ENCODE measurements around the gene F8.

Gene F8

DNA sequence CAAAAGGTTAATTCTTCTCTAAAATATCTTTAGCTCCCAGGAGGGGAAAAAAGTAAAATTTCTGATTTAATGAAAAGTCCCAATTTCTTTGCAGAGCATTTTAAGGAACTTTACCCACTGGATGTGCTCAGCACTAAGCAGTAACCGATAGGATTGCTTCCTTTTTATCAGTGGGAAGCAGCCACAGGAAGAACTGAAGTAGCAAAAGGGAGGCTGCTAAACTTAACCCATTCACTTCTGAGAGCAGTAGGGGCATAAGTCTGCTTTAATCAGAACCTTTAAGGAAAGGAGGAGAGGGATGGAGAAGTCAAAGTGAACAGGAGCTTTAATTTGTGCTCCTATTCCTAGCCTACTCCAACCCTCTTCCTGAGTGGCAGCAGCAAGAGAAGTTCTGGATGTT, at the start of gene F8:
TSS of gene F8 (minus strand) at position 139 of the 400 bp plus-strand sequence. CDS start 171 bp downstream, outside the sequence.
- Histone ChIP-seq H3K9me3 (replicated peaks in 1 of 11) (no peaks in the 10 kb centered on the region; a peak in 2 of 22 replicates), H3K4me3 (no peak within 1 kb of the TSS), H3K27me3 (peaks cover 58 to 78% (median 69%) of the 10 kb centered on the region in 11 experiments), H4K20me1 (no peaks in the 10 kb centered on the region), H3K4me1 (peaks cover 0 to 15% (median 0%) of the 10 kb centered on the region in 10 experiments; a peak in 6 of 20 replicates), H3K9ac (no peak within 1 kb of the TSS), H3K4me2 (peak within 1 kb of the TSS in 4 of 11 experiments; percentile 15 to 42 (median 37); a peak in 6 of 22 replicates), H3K36me3 (no peaks in the 10 kb centered on the region), H3K27ac (no peak within 1 kb of the TSS)
- TF ChIP-seq Cebpa-rat (IDR thresholded peaks at IDR 0.05) = no peak

GRCh38 chrX:155071694-155072280, 49.3 kb upstream of the F8 start:
- peaks cover 44 to 92% (median 81%) of the 10 kb centered on the region in 11 experiments for H3K27me3 ChIP-seq
- peaks cover 25 to 40% (median 28%) of the 10 kb centered on the region in 10 experiments for H3K4me1 ChIP-seq
- H3K4me3 ChIP-seq = peak overlapping the region; percentile 61 to 75 (median 72)
- TF ChIP-seq Cebpa-rat (IDR thresholded peaks at IDR 0.05) = no peak
- peak overlapping the region; percentile 73 to 87 (median 84) for H3K27ac ChIP-seq
- H3K9ac ChIP-seq = peak overlapping the region; percentile 82 to 90 (median 85)
- H3K9me3 ChIP-seq (replicated peaks in 1 of 11) = peaks cover 0 to 3% (median 0%) of the 10 kb centered on the region in 11 experiments; a peak in 1 of 22 replicates
- H3K4me2 ChIP-seq = peak overlapping the region; percentile 60 to 82 (median 74)
- peaks cover 13 to 31% (median 17%) of the 10 kb centered on the region in 11 experiments; a peak in 18 of 22 replicates for H3K36me3 ChIP-seq
- H4K20me1 ChIP-seq = peaks cover 0 to 26% (median 4%) of the 10 kb centered on the region in 11 experiments; a peak in 8 of 22 replicates

DNA sequence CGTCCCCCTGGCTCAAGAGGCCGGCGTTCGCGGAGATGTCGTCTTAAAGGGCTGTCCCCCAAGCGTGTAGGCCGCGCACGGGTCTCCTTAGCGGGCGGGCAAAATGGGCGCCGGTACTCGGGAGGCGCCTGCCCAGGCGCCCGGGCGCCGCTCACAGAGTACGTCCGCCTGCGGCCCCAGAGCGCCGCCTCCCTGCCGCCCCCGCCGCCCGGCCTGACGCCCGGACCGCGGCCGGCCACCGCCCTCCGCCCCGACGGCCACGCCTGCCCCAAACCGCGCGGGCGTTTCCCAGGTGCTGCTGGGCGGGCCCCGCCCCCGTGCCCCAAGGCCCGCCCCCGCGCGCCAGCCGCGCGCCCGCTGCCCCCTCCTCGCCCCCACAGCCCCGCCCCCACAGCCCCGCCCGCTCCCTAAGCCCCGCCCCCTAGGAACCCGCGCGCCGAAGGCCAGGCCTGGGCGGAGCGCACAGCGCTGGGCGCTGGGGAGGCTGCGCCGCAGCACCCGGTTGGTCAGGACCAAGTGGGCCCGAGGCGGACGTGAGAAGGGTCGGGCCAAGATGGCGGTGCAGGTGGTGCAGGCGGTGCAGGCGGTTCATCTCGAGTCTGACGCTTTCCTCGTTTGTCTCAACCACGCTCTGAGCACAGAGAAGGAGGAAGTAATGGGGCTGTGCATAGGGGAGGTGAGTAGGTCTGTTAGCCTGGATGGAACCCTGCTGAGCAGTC, 48.6 kb upstream of the F8 start, which contains the start of the genes BRCC3, CMC4 and MTCP1:
TSS of gene BRCC3 (plus strand) at position 534 of the 719 bp plus-strand sequence. CDS start at position 554, 20 bp downstream.
TSS of gene CMC4 (minus strand) at position 162 of the 719 bp plus-strand sequence. CDS start 7,113 bp downstream, outside the sequence.
TSS of gene MTCP1 (minus strand) at position 162 of the 719 bp plus-strand sequence. CDS start 5,126 bp downstream, outside the sequence.
- peak within 1 kb of the TSS; percentile 73 to 91 (median 87) for H3K27ac ChIP-seq
- peaks cover 45 to 92% (median 81%) of the 10 kb centered on the region in 11 experiments for H3K27me3 ChIP-seq
- H3K9me3 ChIP-seq (replicated peaks in 1 of 11) = peaks cover 0 to 3% (median 0%) of the 10 kb centered on the region in 11 experiments; a peak in 1 of 22 replicates
- peaks cover 6 to 26% (median 12%) of the 10 kb centered on the region in 11 experiments; a peak in 17 of 22 replicates for H3K36me3 ChIP-seq
- no peak for TF ChIP-seq Cebpa-rat (IDR thresholded peaks at IDR 0.05)
- peak within 1 kb of the TSS; percentile 82 to 91 (median 87) for H3K9ac ChIP-seq
- H3K4me1 ChIP-seq = peaks cover 25 to 40% (median 28%) of the 10 kb centered on the region in 10 experiments
- peaks cover 0 to 30% (median 6%) of the 10 kb centered on the region in 11 experiments; a peak in 9 of 22 replicates for H4K20me1 ChIP-seq
- peak within 1 kb of the TSS; percentile 60 to 82 (median 75) for H3K4me2 ChIP-seq
- peak within 1 kb of the TSS; percentile 61 to 75 (median 72) for H3K4me3 ChIP-seq

- TF ChIP-seq Cebpa-rat (IDR thresholded peaks at IDR 0.05) = no peak
- Histone ChIP-seq H3K4me2 (peak overlapping the region; percentile 42 to 81 (median 70)), H3K9ac (peak overlapping the region; percentile 79 to 91 (median 87)), H3K4me1 (peaks cover 25 to 40% (median 28%) of the 10 kb centered on the region in 10 experiments), H3K27me3 (peaks cover 45 to 92% (median 81%) of the 10 kb centered on the region in 11 experiments), H3K4me3 (peak overlapping the region; percentile 58 to 75 (median 72)), H3K27ac (peak overlapping the region; percentile 71 to 91 (median 87)), H3K9me3 (replicated peaks in 1 of 11) (peaks cover 0 to 3% (median 0%) of the 10 kb centered on the region in 11 experiments; a peak in 1 of 22 replicates), H4K20me1 (peaks cover 0 to 34% (median 6%) of the 10 kb centered on the region in 11 experiments; a peak in 9 of 22 replicates), H3K36me3 (peaks cover 1 to 20% (median 7%) of the 10 kb centered on the region in 11 experiments; a peak in 17 of 22 replicates)
Observed at GRCh38 chrX:155070663-155070974, 48.1 kb upstream of the F8 start.

- H3K4me2 ChIP-seq = peak overlapping the region; percentile 42 to 81 (median 70)
- peak overlapping the region; percentile 71 to 91 (median 87); a peak in 20 of 22 replicates for H3K27ac ChIP-seq
- H3K27me3 ChIP-seq = peaks cover 45 to 92% (median 81%) of the 10 kb centered on the region in 11 experiments
- no peak for TF ChIP-seq Cebpa-rat (IDR thresholded peaks at IDR 0.05)
- peaks cover 0 to 29% (median 6%) of the 10 kb centered on the region in 11 experiments; a peak in 10 of 22 replicates for H4K20me1 ChIP-seq
- H3K4me3 ChIP-seq = peak overlapping the region; percentile 58 to 75 (median 72)
- peaks cover 25 to 40% (median 28%) of the 10 kb centered on the region in 10 experiments for H3K4me1 ChIP-seq
- H3K9me3 ChIP-seq (replicated peaks in 1 of 11) = peaks cover 0 to 3% (median 0%) of the 10 kb centered on the region in 11 experiments; a peak in 1 of 22 replicates
- H3K36me3 ChIP-seq = peaks cover 0 to 15% (median 1%) of the 10 kb centered on the region in 11 experiments; a peak in 11 of 22 replicates
- peak overlapping the region; percentile 79 to 91 (median 87) for H3K9ac ChIP-seq
Observed at GRCh38 chrX:155070038-155070437, 47.5 kb upstream of the F8 start.

DNA sequence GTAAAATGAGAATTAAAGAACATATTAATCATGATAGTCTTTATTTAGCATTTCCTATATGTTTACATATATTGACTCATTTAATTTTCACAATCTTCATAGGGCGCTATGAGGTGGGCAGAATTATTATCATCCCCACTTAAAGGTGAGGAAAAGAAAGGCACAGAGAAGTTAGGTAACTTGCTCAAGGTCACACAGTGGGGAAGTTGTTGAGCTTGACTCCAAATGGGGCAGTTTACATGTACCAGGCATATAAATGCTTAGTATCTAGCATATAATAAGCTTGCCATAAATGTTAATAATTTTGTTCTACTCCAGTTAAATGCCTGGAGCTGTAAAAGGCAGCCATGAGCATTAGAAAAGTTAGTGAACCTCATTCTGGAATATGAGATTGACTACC, 46.9 kb upstream of the F8 start:
- Histone ChIP-seq H3K9ac (peak overlapping the region in 10 of 11 experiments; percentile 79 to 91 (median 88); a peak in 15 of 22 replicates), H4K20me1 (peaks cover 0 to 33% (median 6%) of the 10 kb centered on the region in 11 experiments; a peak in 10 of 22 replicates), H3K9me3 (replicated peaks in 1 of 11) (peaks cover 0 to 3% (median 0%) of the 10 kb centered on the region in 11 experiments; a peak in 1 of 22 replicates), H3K36me3 (peaks cover 0 to 12% (median 0%) of the 10 kb centered on the region in 11 experiments; a peak in 8 of 22 replicates), H3K4me2 (peak overlapping the region; percentile 42 to 81 (median 70); a peak in 21 of 22 replicates), H3K27me3 (peaks cover 48 to 92% (median 84%) of the 10 kb centered on the region in 11 experiments), H3K4me3 (peak overlapping the region in 9 of 10 experiments; percentile 59 to 75 (median 72); a peak in 16 of 20 replicates), H3K4me1 (peaks cover 25 to 40% (median 28%) of the 10 kb centered on the region in 10 experiments), H3K27ac (no peak overlapping the region)
- no peak for TF ChIP-seq Cebpa-rat (IDR thresholded peaks at IDR 0.05)

- Histone ChIP-seq H3K27me3 (peaks cover 48 to 92% (median 84%) of the 10 kb centered on the region in 11 experiments), H3K9ac (no peak overlapping the region), H3K9me3 (replicated peaks in 1 of 11) (peaks cover 0 to 3% (median 0%) of the 10 kb centered on the region in 11 experiments; a peak in 1 of 22 replicates), H3K27ac (no peak overlapping the region), H3K4me1 (peaks cover 16 to 28% (median 20%) of the 10 kb centered on the region in 10 experiments), H3K4me2 (peak overlapping the region in 2 of 11 experiments; percentile 13 to 64; a peak in 3 of 22 replicates), H3K36me3 (peaks cover 0 to 2% (median 0%) of the 10 kb centered on the region in 11 experiments; a peak in 2 of 22 replicates), H3K4me3 (no peak overlapping the region), H4K20me1 (peaks cover 0 to 33% (median 6%) of the 10 kb centered on the region in 11 experiments; a peak in 10 of 22 replicates)
- TF ChIP-seq Cebpa-rat (IDR thresholded peaks at IDR 0.05) = no peak
Observed at GRCh38 chrX:155068165-155068564, 45.6 kb upstream of the F8 start.
